Stomach (tissue), 4 donors: ENCODE measurements around the gene LRFN2.

Source experiments
- EP300 ChIP-seq: sonication (generic); formaldehyde crosslinking; IDR thresholded peaks from one replicate; pipeline ENCODE4 v1.6.1; 2017; ENCODE audit warnings: antibody characterized with exemption
- POLR2A ChIP-seq, 4 donors: fragments of 450-650 bp; IDR thresholded peaks; one replicate each; pipeline ENCODE4 v1.6.1; 2016; ENCODE audit warnings: antibody characterized with exemption in 4 of 4, control low read depth in 2 of 4, mild to moderate bottlenecking in 1 of 4, moderate library complexity in 1 of 4
- POLR2AphosphoS5 ChIP-seq, 3 donors: sonication (generic); formaldehyde crosslinking; IDR thresholded peaks; one replicate each; pipeline ENCODE4 v1.6.1; 2016; ENCODE audit warnings: antibody characterized with exemption in 3 of 3
- TF ChIP-seq, protein P1 (sequence below), 7 experiments: fragments of 450-650 bp in 4 of 7; fragments of 200-600 bp in 3 of 7; sonication (generic) in 3 of 7; IDR thresholded peaks; one replicate each; pipeline ENCODE4 v1.5.1; 2016 to 2019; ENCODE audit warnings: antibody characterized with exemption in 7 of 7, control low read depth in 2 of 7, mild to moderate bottlenecking in 1 of 7

DNA sequence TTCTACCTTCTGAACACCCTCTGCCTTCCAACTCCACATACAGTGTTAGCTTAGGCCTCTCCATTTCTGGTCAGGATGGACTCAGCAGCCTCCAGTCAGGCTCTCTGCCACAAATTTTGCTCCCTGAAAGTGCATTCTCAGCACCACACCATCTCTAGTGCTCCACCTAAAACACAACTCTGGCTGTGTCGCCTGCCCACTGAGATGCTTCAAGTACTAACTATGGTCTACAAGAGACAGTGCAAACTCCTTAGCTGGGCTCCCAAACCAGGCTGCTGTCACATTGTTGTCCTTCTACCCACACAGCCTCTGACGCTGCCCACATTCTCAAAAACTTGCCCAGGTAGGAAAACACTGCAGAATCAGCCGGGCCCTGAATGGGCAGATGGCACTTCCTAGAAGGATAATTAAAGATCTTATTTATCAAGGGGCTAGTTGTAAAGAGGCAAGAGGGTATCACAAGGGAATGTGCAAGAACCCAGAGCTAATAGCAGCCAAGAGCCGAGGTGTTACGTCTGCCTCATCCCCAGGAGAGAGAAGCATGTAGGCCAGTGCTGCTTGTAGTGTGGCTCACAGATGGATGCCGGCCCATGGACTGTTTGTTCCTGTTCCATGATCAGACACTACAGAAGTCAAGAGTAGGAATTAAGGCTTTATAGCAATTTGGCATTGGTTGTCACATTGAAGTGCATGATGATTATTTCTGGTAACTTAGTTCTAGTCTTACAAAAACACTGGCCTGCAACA lies 189.7 kb downstream of the LRFN2 start:
- TF ChIP-seq POLR2AphosphoS5 (IDR thresholded peaks at IDR 0.05) (no peak), EP300 (no peak), POLR2A (IDR thresholded peaks at IDR 0.05) (no peak)
- TF ChIP-seq, protein P1, sequence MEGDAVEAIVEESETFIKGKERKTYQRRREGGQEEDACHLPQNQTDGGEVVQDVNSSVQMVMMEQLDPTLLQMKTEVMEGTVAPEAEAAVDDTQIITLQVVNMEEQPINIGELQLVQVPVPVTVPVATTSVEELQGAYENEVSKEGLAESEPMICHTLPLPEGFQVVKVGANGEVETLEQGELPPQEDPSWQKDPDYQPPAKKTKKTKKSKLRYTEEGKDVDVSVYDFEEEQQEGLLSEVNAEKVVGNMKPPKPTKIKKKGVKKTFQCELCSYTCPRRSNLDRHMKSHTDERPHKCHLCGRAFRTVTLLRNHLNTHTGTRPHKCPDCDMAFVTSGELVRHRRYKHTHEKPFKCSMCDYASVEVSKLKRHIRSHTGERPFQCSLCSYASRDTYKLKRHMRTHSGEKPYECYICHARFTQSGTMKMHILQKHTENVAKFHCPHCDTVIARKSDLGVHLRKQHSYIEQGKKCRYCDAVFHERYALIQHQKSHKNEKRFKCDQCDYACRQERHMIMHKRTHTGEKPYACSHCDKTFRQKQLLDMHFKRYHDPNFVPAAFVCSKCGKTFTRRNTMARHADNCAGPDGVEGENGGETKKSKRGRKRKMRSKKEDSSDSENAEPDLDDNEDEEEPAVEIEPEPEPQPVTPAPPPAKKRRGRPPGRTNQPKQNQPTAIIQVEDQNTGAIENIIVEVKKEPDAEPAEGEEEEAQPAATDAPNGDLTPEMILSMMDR (IDR thresholded peaks at IDR 0.05) = no peak
